Measurements from ENCODE around the gene CBLN4.

The CBLN4 gene

DNA sequence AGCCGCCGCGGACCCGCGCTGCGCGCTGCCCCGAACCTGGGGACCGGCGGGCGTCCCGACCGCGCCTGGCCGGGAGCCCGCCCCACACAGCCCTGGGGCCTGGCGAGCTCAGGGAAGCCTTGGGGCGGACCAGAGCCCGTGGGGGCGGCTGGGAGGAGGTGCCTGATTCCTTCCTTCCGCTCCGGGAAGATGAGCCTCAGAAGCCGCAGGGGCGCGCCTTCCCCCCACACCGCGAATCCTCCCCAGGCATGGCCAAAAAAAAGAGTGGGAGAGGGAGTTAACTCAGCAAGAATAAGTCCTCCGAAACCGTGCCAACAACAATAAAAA, at the start of gene CBLN4:
Gene CBLN4, minus strand, starts transcription at position 131 of the 327 bp plus-strand sequence. CDS start 1,348 bp downstream, outside the sequence.
- DNase-seq (ENCODE audit: low read depth in 1 of 2, low spot score in 1 of 2), result no peak

DNA sequence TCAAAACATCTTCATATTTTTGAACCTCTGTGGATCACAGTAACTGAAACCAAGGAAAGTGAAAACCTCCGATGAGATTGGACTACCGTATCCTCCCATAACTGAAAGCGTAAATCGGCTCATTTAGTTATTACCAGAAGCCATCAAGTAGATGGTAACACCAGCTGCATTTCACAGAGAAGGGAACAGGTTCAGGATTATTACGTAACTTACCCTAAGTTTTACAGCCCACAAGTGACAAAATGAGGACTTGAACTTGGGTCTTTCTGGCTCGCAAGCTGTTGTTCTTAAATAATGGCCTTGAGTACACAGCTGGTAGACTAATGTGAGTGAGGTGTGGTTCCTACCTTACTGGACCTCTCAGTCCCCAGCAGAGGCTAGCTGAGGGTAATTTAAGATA, 37.9 kb upstream of the CBLN4 start:
- no peak for DNase-seq (ENCODE audit: low read depth in 1 of 2, low spot score in 1 of 2)

DNA sequence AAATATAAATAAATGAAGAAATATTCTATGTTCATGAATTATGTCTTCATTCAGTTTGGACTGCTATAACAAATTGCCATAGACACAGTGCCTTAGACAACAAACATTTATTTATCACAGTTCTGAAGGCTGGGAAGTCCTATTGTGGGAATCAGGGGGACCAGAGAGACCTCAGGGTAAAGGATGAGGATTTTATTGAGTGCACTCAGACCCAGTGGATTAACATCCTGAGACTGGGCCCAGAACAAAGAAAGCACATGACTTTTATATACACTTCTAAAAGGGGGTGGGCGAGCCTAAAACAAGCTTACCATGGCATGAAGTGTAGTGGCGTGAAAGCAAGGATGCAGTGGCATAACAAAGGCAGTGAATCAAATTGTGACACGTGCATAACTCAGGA, 26.9 kb upstream of the CBLN4 start:
- no peak for DNase-seq (ENCODE audit: low read depth in 1 of 2, low spot score in 1 of 2)

DNA sequence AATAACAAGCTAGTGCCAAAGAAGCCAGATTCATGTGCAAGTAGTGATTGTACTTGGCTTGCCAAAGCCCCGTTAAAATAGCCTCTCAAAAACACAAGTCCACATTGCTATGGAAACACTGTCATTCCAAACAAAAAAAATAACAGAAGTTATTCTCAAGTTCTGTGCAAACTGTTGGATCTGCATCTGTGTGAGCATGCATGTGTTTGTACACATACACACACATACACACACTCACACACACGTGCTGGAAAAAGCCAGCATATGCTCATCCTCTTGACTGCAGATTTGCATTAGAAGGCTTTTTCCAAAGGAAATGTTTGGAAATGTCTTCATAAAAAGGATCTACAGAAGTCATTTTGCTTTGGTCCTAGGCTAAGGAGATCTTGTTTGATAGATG, 13.4 kb upstream of the CBLN4 start:
- no peak for DNase-seq (ENCODE audit: low read depth in 1 of 2, low spot score in 1 of 2)

DNA sequence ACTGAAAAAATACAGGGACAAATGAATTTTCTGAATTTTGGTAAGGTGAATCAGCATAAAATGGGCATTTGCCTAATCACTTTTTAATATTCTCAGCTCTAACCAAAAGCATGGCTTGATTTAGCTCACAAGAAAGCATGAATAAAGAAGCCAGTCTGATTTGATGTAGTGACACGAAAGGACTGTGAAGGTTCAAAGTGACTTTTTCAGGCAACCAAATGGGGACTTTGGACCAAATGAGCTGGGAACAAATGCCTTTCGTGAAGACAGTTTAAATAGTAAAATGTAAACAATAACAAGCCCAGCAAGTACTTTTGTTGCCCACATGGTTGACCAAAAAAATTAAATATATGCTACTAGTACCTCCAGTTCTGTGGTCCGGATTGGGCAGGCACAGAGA, 12.9 kb upstream of the CBLN4 start:
- no peak for DNase-seq (ENCODE audit: low read depth in 1 of 2, low spot score in 1 of 2)

DNA sequence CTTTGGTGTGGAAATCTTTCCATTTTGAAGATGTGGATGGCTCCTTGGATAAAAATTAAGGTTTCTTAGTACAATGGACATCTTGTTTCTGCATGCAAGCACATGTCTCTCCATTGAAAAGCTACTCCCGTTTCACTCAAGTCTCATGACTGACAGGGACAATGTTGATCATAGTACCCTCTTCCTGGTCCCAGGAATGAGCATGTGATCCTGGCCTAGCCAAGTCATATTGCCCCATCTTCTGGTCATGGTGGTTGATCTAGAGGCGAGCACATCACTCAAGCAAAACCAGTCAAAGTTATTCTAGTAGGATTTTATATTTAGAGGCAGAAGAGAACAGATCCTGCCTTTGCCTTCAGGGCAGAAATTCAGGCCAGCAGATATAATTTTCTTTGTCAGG, 12.2 kb upstream of the CBLN4 start:
- DNase-seq (ENCODE audit: low read depth in 1 of 2, low spot score in 1 of 2), result no peak

DNA sequence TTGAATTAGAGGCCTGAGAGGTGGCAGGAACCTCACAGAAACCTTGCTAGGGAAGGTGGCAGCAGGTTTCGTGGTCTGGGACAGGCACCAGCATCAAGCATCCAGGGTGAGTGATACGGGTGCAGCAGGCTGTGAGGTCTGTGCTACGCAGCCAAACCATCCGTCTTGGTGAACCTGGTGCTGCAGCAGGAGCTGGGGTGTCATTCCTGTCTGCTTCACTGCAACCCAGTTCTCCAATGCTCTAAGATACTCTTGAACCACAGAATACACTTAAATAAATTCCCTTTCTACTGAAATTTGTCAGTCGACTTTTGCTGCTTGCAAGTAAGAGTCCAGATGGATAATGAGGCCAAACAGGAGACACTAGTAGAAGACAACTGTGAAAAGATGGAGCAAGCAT, 9.7 kb upstream of the CBLN4 start:
- no peak for DNase-seq (ENCODE audit: low read depth in 1 of 2, low spot score in 1 of 2)

DNA sequence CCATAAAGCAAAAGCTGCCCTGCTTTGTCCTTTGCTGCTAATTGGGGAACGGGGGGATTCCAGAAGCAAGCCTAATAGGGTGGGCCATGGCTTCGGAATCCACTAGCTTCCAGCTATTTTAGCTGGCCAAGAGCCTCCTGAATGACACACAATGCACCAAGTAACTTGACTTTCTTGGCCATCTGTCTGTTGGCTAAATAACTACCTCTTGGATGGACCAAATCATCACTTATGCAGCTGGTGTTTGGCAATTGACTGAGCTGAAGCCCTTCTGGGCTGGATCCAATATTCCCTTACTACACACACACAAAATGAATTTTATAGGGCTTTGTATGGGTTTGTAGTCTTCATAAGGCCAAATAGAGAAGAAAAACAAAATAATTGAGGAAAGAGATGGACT, 8.8 kb upstream of the CBLN4 start:
- DNase-seq (ENCODE audit: low read depth in 1 of 2, low spot score in 1 of 2), result no peak

DNA sequence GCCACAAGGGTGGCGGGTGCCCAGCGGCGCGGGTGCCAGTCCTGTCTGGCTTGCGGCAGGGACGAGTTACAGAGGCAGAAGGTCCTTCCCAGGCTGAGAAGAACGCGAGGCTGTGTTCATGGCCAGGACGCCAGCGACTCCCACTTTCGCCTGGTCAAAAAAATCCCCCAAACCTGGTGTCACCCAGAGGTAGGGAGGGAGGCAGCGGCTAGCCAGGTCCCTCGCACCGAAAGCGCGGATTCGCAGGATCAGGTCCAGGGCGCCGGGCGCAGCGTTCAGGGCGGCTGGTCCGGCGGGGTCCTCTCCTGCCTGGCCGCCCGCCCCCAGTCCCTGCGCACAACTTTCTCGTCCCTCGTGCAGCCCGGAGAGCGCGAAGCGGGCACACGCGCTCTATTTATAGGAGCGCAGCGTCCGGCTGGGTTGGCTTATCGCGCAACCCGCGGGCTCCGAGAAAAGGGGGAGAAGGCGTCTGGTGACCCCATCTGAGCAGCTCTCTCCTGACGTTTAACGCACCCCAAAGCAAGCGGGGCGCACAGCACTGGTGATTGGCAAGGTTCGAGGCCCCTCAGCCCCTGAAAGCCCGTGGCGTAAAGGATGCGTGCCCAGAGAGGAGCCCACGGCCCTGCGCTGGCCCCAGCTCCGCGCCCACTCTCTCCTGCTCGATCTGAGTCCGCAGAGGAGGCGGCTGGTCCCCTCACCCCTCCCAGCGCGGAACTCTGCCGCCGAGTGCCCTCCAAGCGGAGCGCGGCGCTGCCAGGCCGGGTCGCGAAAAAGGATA, 519 bp downstream of the CBLN4 start:
- no peak for DNase-seq (ENCODE audit: low read depth in 1 of 2, low spot score in 1 of 2)

DNA sequence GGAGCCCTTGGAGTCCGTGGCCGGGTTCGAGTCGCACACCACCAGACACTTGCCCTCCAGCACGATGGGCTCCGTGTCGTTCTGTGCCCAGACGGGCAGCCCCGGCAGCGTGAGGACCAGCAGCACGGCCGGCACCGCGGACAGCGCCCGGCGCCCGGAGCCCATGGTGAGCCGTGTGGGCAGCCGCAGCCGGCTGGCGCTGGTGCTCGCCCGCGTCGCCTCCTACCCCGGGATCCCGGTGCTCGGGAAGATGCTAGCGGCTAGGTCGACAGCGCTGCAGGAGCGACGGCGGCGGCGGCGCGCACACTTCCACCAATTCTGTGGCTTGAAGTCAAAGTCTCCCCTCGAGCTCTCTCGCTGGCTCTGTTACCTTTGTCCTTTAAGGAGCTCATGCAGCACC, 1.3 kb downstream of the CBLN4 start:
- no peak for DNase-seq (ENCODE audit: low read depth in 1 of 2, low spot score in 1 of 2)

DNA sequence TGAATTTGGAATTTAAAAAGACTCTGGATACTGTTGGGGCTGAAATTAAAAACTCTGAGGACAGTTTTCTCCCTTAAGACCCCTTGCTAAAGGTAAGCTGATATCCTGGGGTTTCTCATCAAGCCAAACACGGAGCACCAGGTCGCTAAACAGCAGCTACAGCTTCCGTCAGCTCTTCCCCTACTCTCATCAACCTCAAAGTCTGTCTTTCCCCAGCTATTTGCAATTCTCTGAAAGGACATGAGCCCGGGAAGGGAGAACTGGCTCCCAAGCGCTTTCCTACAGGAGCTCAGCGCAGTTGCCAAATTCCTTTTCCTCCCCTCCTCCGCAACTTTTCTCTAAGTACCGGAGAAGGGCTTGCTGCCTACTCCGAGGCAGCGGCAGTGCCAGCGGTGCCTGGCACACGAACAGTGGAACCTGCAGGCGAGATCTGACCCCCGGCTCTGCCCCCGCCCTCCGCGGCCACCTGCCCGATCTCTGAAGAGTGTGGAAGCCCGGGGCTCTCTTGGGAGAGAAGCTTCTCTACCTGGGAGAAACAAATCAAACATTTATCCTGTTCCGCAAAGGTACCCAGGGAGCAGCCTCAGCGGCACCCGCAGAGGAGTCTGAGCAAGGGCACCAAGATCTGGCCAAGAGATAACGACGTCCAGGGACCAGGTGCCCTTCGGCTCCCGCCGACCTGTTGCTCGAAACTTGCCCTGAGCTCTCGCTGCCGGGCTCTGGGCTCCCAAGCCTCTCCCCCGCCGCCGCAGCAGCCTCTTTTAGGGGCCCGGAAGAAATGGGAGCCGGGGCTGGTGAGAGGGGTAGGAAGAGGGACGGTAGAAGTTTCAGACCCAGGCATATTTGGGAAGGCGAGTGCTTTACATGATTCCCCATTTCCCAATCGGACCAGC, 2.2 kb downstream of the CBLN4 start:
- no peak for DNase-seq (ENCODE audit: low read depth in 1 of 2, low spot score in 1 of 2)

DNA sequence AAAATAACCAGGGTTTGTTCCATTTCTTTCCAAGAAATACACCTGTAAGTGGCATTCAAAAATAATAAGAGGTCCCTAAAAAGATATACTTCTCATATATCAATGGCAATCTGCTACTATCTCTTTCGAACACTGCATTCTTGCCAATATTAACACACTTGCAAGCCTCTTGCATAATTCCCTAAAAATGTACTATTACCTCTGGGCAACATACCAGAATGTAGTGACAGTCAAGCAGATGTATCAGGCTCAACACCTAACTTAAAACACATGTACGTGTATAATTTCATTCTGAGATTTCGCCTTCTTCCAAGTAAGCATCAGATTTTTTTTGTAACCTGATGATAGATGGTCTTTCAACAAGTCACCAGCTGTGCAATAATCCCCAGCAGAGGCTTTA, 3.4 kb downstream of the CBLN4 start:
- DNase-seq (ENCODE audit: low read depth in 1 of 2, low spot score in 1 of 2), result no peak

DNA sequence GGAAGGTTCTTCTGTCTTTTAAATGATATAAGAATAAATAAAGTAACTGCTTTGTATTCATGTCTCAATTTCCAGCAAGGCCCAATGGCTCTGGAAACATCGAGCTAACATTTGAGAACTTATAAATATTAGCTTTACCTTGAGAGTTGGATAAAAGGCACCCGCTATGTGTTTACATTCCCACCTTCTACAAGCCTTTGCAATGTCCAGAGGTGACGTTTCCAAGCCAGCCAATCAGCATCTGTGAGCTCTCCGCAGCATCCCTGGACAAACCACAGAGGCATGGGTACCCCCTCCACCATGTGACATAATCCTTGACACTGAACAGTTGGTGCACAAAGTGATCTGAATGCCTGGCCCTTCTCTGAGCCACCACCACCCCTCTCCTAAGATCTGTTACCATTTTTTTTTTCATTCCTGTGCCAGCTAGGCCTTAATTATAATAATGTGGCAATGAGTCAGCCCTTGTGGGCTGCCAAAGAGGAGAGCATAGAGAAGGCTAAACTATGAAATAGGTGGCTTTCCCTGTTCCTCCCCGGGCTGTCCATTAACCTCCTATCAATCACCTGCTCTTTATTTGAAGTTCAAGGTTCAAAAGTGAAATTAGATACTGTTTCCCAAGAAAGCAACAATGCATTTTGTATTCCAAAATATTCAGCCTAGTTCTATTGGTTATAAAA, 4.1 kb downstream of the CBLN4 start:
- DNase-seq (ENCODE audit: low read depth in 1 of 2, low spot score in 1 of 2), result no peak

DNA sequence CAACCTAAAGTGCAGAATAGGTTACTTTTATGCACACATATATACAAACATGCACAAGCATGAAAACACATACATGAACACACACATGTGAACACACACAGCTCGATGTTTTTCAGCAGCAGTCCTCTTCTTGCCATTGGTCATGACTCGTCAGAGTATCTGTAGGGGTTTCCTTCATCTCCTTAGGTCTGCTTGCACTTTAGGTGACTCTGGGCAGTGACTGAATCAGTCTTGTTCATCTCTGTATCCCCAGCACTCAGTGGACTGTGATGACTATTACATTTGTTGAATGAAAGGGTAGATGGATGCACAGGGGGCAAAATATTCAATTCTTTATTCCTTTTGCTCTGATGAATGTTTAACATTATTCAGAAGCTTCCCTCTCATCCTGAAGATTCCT, 26.8 kb downstream of the CBLN4 start:
- DNase-seq (ENCODE audit: low read depth in 1 of 2, low spot score in 1 of 2), result no peak

DNA sequence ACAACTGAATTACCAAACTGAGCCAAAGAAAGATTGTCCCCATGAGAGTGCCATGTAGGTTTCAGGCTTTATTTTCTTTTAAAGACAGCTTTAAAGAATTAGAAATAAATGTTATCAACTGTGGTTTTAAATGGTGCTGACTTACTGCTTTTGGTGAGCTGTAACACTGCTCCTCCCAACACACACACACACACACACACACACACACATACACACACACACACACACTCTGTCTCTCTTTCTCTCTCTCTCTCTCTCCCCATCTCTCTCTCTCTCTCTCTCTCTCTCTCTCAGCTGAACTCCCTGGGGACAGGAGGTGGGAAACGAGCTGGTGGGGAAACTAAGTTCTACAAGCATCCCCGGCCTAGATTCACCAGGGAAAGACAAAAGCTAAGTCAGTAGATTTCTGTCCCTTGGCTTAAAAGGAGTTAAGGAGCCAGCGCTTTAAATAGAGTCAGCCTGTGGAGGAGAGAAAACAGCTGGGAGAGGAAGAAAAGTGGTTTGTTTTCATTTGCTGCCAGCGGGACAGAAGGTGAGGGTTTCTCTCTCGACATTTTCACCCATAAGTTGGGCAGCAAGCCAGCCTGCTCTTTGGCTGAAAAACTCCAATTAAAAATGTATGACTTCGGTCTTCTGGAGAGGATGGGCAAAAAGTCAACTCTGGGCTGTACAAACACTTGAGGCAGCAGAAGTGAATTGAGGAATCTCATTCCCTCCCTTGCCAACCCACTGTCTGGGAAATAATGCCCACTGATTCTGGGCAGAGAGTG, 27.4 kb downstream of the CBLN4 start:
- no peak for DNase-seq (ENCODE audit: low read depth in 1 of 2, low spot score in 1 of 2)

DNA sequence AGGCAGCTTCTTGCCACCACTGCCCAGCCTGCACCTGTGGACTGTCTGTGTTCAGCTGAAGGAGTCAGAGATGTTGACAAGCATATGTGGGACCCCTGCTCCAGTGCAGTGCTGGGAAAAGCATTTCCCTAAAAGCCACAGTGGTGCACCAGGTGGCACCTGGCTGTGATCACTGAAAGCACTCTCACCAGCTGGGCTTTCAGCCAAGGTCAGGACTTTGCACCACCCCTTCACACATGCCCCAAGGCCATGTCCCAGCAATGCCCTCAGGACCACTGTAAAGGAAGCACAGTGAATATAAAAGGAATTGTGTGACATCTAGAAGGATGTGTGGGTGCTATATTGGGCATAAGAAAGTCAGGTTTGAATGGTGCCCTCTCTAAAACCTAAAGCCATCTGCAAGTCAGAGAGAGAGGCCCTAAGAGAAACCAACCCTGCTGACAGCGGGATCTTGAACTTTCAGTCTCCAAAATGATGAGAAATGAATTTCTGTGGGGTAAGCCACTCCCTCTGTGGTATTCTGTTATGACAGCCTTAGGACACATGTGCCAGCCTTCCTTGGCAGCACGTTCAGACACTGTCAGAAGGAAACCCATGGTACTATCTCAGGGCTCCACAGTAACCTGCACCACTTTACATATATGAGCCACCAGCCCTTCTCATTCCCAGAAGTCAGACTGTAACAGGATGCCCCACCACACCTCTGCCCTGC, 30.7 kb downstream of the CBLN4 start:
- no peak for DNase-seq (ENCODE audit: low read depth in 1 of 2, low spot score in 1 of 2)

DNA sequence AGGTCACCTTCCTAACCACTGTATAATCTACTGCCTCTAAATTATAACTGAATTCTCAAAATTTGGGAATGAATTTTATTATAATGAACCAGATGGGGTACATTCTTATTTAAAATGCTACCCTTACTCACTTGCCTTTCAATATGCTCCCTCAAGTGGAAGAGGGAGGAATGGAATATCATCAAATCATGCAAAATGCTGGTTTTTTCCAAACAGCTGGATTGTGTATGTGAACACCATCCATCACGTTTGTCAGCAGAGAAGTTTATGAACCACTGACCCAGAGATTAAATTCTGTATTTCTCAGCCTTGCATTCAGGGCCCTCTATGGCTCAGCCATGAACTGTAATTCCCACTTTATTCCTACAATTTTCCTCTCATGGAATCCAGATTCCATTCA, 40.5 kb downstream of the CBLN4 start:
- no peak for DNase-seq (ENCODE audit: low read depth in 1 of 2, low spot score in 1 of 2)

DNA sequence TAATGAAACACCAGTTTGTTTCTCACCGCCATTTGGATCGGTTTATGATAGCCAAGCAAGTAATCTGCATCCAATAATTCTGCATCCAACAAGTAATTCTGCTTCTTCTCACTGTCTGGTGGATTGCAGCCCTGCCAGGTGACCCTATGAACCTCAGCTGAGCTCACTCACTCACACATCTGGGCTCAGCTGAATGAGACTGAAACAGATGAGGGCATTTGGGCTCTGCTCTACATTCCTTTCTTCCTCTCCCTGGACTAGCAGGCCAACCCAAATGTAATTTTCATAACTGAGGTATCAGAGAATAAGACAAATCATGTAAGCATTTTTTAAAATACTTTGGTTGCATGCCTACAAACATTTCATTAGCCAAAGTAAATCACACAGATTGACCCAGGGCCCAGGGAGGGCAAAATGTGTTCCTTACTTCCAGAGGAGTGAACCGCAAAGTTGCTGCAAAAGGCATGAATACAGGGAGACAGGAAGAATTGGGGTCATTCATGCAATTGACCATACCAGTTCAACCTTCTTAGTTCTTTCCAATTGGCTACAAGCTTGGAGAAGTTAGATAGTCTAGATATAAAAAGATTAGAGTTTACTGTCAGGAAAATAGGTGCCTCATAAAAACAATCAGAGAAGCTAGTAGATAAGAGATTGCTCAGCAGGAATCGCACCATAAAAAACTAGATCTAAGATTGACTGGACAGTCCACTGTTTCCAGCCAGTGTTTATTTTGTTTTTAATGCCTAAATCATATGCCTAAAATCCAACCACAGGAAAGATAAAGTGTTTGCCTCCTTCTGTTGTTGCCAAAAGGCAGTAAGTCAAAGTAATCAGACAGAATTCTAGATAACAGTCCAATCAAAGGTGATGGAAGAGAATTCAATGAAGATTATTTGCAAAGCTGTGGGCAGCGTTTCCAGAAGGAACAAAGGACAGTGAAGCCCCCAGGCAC, 43.7 kb downstream of the CBLN4 start:
- DNase-seq (ENCODE audit: low read depth in 1 of 2, low spot score in 1 of 2), result no peak

DNA sequence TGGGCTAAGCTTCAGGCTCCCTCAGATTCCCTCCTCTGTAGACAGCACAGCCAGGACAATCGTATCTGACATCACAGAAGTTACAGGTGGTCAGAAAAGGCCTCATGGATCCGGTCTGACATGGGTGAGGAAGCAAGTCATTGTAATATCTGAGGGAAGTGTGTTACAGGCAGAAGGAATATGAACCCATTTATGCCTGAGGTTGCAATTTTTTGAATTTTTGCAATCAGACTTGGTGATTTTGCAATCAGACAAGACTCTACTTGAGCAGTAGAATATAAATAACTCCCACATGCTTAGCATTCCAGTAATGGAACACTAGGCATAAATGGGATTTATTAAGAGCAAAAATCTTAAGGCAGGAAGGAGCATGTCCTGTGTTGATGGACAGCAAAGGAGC, 52.1 kb downstream of the CBLN4 start:
- no peak for DNase-seq (ENCODE audit: low read depth in 1 of 2, low spot score in 1 of 2)

DNA sequence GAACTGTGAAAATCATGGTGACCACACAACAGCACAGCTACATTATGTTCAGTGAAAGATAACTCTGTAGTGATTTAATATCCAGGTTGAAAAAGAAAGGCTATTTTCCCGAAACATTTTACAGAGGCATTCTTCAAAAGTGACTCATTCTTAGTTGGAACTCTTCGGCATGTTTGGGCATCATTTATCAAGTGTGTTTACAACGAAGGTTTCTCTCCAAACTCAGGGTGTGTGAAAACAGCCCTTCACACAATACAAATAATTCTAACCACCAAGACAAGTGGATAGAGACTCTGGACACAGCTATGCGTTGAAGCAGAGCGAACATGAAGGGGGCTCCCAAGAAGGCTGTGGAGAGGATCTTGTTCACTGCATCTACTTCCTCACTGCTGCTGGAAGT, 57.6 kb downstream of the CBLN4 start:
- DNase-seq (ENCODE audit: low read depth in 1 of 2, low spot score in 1 of 2), result no peak

All from stimulated activated CD4-positive, alpha-beta T cell treated with anti-CD3 and anti-CD28 coated beads, Interleukin-15, amount 100 ng/mL, for 1 hour (primary cell).